ENCODE data around the gene CLDN12.

The CLDN12 gene

GRCh38 chr7:90403174-90404113 lies at the start of gene CLDN12:
CLDN12 (plus strand) TSS chr7:90403461; CDS start chr7:90412677, 9,216 bp downstream.
- TF ChIP-seq CTCF (conservative IDR thresholded peaks at IDR 0.05): no peak
- peak within 1 kb of the TSS; percentile 87 for H3K27ac ChIP-seq

- no peak overlapping the region for H3K27ac ChIP-seq
- no peak for TF ChIP-seq CTCF (conservative IDR thresholded peaks at IDR 0.05)
These were observed 19.8 kb upstream of the CLDN12 start for GRCh38 chr7:90383422-90383821.

GRCh38 chr7:90383861-90384260 lies 19.4 kb upstream of the CLDN12 start:
- H3K27ac ChIP-seq: no peak overlapping the region
- TF ChIP-seq CTCF (conservative IDR thresholded peaks at IDR 0.05): no peak

- H3K27ac ChIP-seq: no peak overlapping the region
- TF ChIP-seq CTCF (conservative IDR thresholded peaks at IDR 0.05): no peak
These were observed 18.8 kb upstream of the CLDN12 start for GRCh38 chr7:90384433-90384832.

GRCh38 chr7:90387470-90388240 lies 15.6 kb upstream of the CLDN12 start:
- H3K27ac ChIP-seq: no peak overlapping the region
- TF ChIP-seq CTCF (conservative IDR thresholded peaks at IDR 0.05): no peak

- TF ChIP-seq CTCF (conservative IDR thresholded peaks at IDR 0.05): no peak
- H3K27ac ChIP-seq: no peak overlapping the region
These were observed 12.3 kb upstream of the CLDN12 start for GRCh38 chr7:90390926-90391325.

GRCh38 chr7:90391488-90391887 lies 11.8 kb upstream of the CLDN12 start:
- no peak for TF ChIP-seq CTCF (conservative IDR thresholded peaks at IDR 0.05)
- H3K27ac ChIP-seq: no peak overlapping the region
